Ovary (tissue), 9 donors: Measurements from ENCODE around the gene KCTD16. TPM values are rescaled to one million over a fixed set of nuclear protein-coding genes. Genes with fewer than 3 reads are reported as not detected.

Experiments used
- DNase-seq, 5 donors: peaks; one replicate each; pipeline ENCODE4 v3.0.0-alpha.2; 2019 to 2020
- H3K27ac ChIP-seq, 2 donors: fragments of 200-600 bp; one replicate each; pipeline versions ENCODE4 v1.5.1 to v1.8.0; 2019 to 2022
- H3K27me3 ChIP-seq: fragments of 200-600 bp; one replicate; pipeline ENCODE4 v1.8.0; 2022
- H3K36me3 ChIP-seq: fragments of 200-600 bp; sonication (generic); one replicate; pipeline ENCODE4 v1.5.1; 2019
- H3K4me1 ChIP-seq: one replicate; pipeline ENCODE4 v1.8.1; 2013; ENCODE audit warnings: mild to moderate bottlenecking, moderate library complexity; ENCODE audit not compliant: insufficient read depth
- H3K4me3 ChIP-seq: fragments of 200-600 bp; sonication (generic); one replicate; pipeline ENCODE4 v1.5.1; 2017
- H3K9me3 ChIP-seq, 2 donors: fragments of 200-600 bp in 1 of 2; sonication (generic) in 1 of 2; one replicate each; pipeline versions ENCODE4 v1.5.1 to v1.8.1; 2013 to 2019; ENCODE audit warnings: mild to moderate bottlenecking in 1 of 2, moderate library complexity in 1 of 2
- CTCF ChIP-seq, 3 donors: fragments of 450-650 bp in 2 of 3; fragments of 200-600 bp in 1 of 3; IDR thresholded peaks; one replicate each; pipeline versions ENCODE4 v1.5.1 to v1.8.0; 2016 to 2022; ENCODE audit warnings: antibody characterized with exemption in 3 of 3, mild to moderate bottlenecking in 1 of 3
- EP300 ChIP-seq: sonication (generic); formaldehyde crosslinking; IDR thresholded peaks from one replicate; pipeline ENCODE4 v1.6.1; 2017; ENCODE audit warnings: antibody characterized with exemption
- POLR2A ChIP-seq: fragments of 450-650 bp; IDR thresholded peaks from one replicate; pipeline ENCODE4 v1.6.1; 2017; ENCODE audit warnings: antibody characterized with exemption, mild to moderate bottlenecking, moderate library complexity
- WGBS, 3 donors: extraction: QIAGEN DNeasy Blood & Tissue Kit in 1 of 3; methylation state at CpG; one replicate each; pipeline versions ENCODE4 v1.1.5 to v1.1.7; 2013 to 2017; 5-methylcytosine and 5-hydroxymethylcytosine counted together
- intact Hi-C, 4 donors: fragments of 100-400 bp; cut with DNase I; formaldehyde crosslinking; loops; one replicate each; pipeline versions ENCODE4 v1.11.0 to v1.15.1; 2022 to 2023
- polyA plus RNA-seq, 2 donors: library from polyadenylated mRNA; stranded (reverse); fragments of 200-250 nt in 1 of 2; fragments of 350-450 nt in 1 of 2; fragmentation: Illumina TruSeq in 1 of 2; extraction: RNeasy Lipid Tissue Mini Kit (QIAGEN cat#74804) in 1 of 2; gene quantifications; one replicate each; pipeline ENCODE4 v1.2.3, GENCODE V29; 2013 to 2014
- total RNA-seq, 7 donors: library from RNA; depleted of rRNA in 2 of 7; stranded (reverse); fragments of >200 nt in 2 of 7; fragmentation: NEBNext Ultra II Directional in 3 of 7; extraction: Animal tissue kit (Norgen Biotek cat#: 25700) in 3 of 7; gene quantifications; one replicate each; pipeline versions ENCODE4 v1.1.0 to v1.2.4, GENCODE V29; 2016 to 2023
- donor health status: DM: no; HTN: no; CAD: no; lungs with moderate emphysema.
- donor health status: DM: no; HTN: no; CAD: no.
- donor health status: Bipolar disorder and iron deficiency.
- donor health status: DM: yes; HTN: yes; CAD: no.
- donor health status: DM: no; HTN: no; CAD: no.
- donor health status: DM: yes; HTN: yes; CAD: no.

The KCTD16 gene
- total and polyA plus RNA-seq, 9 donors: under 0.01 to 0.46 (median 0.13) TPM; not detected in 1

GRCh38 chr5:144504929-144505577 is 334.4 kb downstream of the KCTD16 start:
- DNase-seq: no peak
- Histone ChIP-seq H3K27me3 (no peaks in the 10 kb centered on the region), H3K36me3 (no peaks in the 10 kb centered on the region), H3K27ac (no peak overlapping the region), H3K4me3 (no peak overlapping the region), H3K4me1 (no peaks in the 10 kb centered on the region), H3K9me3 (no peaks in the 10 kb centered on the region)
- intact Hi-C loops: no loop called here
- 22 to 38% (median 30%) methylated on average over 5 of the region's 5 CpGs for WGBS, 3 donors
- TF ChIP-seq CTCF (IDR thresholded peaks at IDR 0.05) (no peak), POLR2A (no peak), EP300 (no peak)

- H3K4me1 ChIP-seq: no peaks in the 10 kb centered on the region
- DNase-seq: no peak
- no peaks in the 10 kb centered on the region for H3K9me3 ChIP-seq
- WGBS, 3 donors: 50 to 67% (median 50%) methylated on average over 10 of the region's 10 CpGs
- TF ChIP-seq CTCF (IDR thresholded peaks at IDR 0.05) (no peak), POLR2A (no peak), EP300 (no peak)
- H3K27ac ChIP-seq: no peak overlapping the region
- intact Hi-C loops: no loop called here
- no peaks in the 10 kb centered on the region for H3K27me3 ChIP-seq
- no peaks in the 10 kb centered on the region for H3K36me3 ChIP-seq
- no peak overlapping the region for H3K4me3 ChIP-seq
These were observed 340.3 kb downstream of the KCTD16 start for GRCh38 chr5:144510845-144511579.

GRCh38 chr5:144511580-144512072 is 341.0 kb downstream of the KCTD16 start:
- intact Hi-C loops: no loop called here
- 55 to 78% (median 62%) methylated on average over 4 of the region's 4 CpGs for WGBS, 3 donors
- TF ChIP-seq EP300 (no peak), POLR2A (no peak), CTCF (IDR thresholded peaks at IDR 0.05) (no peak)

GRCh38 chr5:144522698-144523097 is 352.0 kb downstream of the KCTD16 start:
- 72 to 76% (median 72%) methylated on average over 1 of the region's 1 CpG for WGBS, 3 donors
- intact Hi-C loops: no loop called here
- no peaks in the 10 kb centered on the region for H3K36me3 ChIP-seq
- H3K4me1 ChIP-seq: no peaks in the 10 kb centered on the region
- H3K27me3 ChIP-seq: no peaks in the 10 kb centered on the region
- TF ChIP-seq EP300 (no peak), CTCF (IDR thresholded peaks at IDR 0.05) (no peak), POLR2A (no peak)
- H3K9me3 ChIP-seq: no peaks in the 10 kb centered on the region
- DNase-seq: no peak
- no peak overlapping the region for H3K4me3 ChIP-seq
- no peak overlapping the region for H3K27ac ChIP-seq

More at GRCh38 chr5:144511580-144512072, 341.0 kb downstream of the KCTD16 start:
- no peak for DNase-seq
- Histone ChIP-seq H3K27ac (no peak overlapping the region), H3K4me3 (no peak overlapping the region), H3K4me1 (no peaks in the 10 kb centered on the region), H3K27me3 (no peaks in the 10 kb centered on the region), H3K36me3 (no peaks in the 10 kb centered on the region), H3K9me3 (no peaks in the 10 kb centered on the region)
